ENCODE data around the gene APBB2.

DNA sequence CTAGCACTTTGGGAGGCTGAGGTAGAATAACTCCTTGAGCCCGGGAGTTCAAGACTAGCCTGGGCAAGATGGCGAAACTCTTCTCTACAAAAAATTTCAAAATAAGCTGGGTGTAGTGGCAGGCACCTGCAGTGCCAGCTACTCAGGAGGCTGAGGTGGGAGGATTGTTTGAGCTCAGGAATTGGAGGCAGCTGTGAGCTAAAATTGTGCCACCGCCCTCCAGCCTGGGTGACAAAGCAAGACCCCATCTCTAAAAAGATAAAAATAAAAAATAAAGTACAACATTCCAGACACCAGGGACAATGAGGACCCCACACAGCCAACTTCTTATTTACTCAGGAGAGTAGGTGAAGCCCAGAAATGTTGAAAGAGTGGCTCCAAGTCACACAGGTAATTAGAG is 53.0 kb downstream of the APBB2 start:
- no peak for TF ChIP-seq POLR2AphosphoS5 (IDR thresholded peaks at IDR 0.05)
- TF ChIP-seq, protein P1, sequence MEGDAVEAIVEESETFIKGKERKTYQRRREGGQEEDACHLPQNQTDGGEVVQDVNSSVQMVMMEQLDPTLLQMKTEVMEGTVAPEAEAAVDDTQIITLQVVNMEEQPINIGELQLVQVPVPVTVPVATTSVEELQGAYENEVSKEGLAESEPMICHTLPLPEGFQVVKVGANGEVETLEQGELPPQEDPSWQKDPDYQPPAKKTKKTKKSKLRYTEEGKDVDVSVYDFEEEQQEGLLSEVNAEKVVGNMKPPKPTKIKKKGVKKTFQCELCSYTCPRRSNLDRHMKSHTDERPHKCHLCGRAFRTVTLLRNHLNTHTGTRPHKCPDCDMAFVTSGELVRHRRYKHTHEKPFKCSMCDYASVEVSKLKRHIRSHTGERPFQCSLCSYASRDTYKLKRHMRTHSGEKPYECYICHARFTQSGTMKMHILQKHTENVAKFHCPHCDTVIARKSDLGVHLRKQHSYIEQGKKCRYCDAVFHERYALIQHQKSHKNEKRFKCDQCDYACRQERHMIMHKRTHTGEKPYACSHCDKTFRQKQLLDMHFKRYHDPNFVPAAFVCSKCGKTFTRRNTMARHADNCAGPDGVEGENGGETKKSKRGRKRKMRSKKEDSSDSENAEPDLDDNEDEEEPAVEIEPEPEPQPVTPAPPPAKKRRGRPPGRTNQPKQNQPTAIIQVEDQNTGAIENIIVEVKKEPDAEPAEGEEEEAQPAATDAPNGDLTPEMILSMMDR (IDR thresholded peaks at IDR 0.05): no peak
- no peak for TF ChIP-seq POLR2A (IDR thresholded peaks at IDR 0.05)
- TF ChIP-seq EP300 (IDR thresholded peaks at IDR 0.05): no peak
